Mammary epithelial cell (primary cell): Measurements from ENCODE around the gene ZDHHC17.

ENCODE experiments used
- CTCF ChIP-seq, 2 donors: IDR thresholded peaks in 1 of 2; conservative IDR thresholded peaks in 1 of 2; 2 replicates each; pipeline ENCODE4 v1.5.1; 2011 to 2012; ENCODE audit warnings: inconsistent platforms in 2 of 2, low read length in 2 of 2, mild to moderate bottlenecking in 2 of 2, control low read depth in 1 of 2, low read depth in 1 of 2; ENCODE audit not compliant: insufficient read depth in 1 of 2; ENCODE audit errors: extremely low read depth in 1 of 2
- EZH2 ChIP-seq: IDR thresholded peaks from 2 replicates; pipeline ENCODE4 v1.6.1; 2012; ENCODE audit warnings: low read length, inconsistent platforms, borderline replicate concordance

- TF ChIP-seq CTCF (conservative IDR thresholded peaks at IDR 0.05 in 1 of 2, IDR thresholded peaks at IDR 0.05 in 1 of 2; ENCODE audit: extremely low read depth in 1 of 2, insufficient read depth in 1 of 2, low read depth in 1 of 2, low read length in 2 of 2), result no peak
- TF ChIP-seq EZH2, result no peak
Observed at GRCh38 chr12:76899522-76899921, 135.6 kb downstream of the ZDHHC17 start.
